Glomerular endothelial cell (primary cell): ENCODE results near the gene RIT2. TPM values are rescaled to one million over a fixed set of nuclear protein-coding genes. Genes with fewer than 3 reads are reported as not detected.

Experiments
- DNase-seq: peaks from one replicate; pipeline ENCODE4 v3.0.0-alpha.2; 2011; ENCODE audit warnings: low read depth, low spot score; ENCODE audit errors: extremely low read depth
- total RNA-seq: library from RNA; depleted of rRNA; stranded (reverse); fragments of >200 nt; gene quantifications from 2 replicates; pipeline ENCODE4 v1.2.3, GENCODE V29; 2015

Gene RIT2
- total RNA-seq, 1 donor from 2014 or later = not detected

- DNase-seq = no peak
These were observed 408.4 kb downstream of the RIT2 start for GRCh38 chr18:42707080-42707479.

GRCh38 chr18:42706618-42707017, 408.9 kb downstream of the RIT2 start:
- no peak for DNase-seq

GRCh38 chr18:42706029-42706608, 409.4 kb downstream of the RIT2 start:
- no peak for DNase-seq

Other genes with a start within 250 kb of the RIT2 start
- not detected in 2 replicates for gene SYT4, start 161.8 kb upstream of the RIT2 start, total RNA-seq